A549 treated with AZD9567 at 1 μM for 4 hours (cell line): Measurements from ENCODE around the gene KCTD20. TPM values are rescaled to one million over a fixed set of nuclear protein-coding genes. Genes with fewer than 3 reads are reported as not detected.

Experiments
- total RNA-seq: library from RNA; stranded (reverse); fragments of 200-300 nt; extraction: Qiagen RNA extraction; gene quantifications from 5 replicates; pipeline ENCODE4 v1.2.3, GENCODE V29; 2022; ENCODE audit not compliant: insufficient read depth

The KCTD20 gene
- total RNA-seq: 15.9 to 24.6 TPM (median 17.0 TPM) in 5 replicates

GRCh38 chr6:36442671-36443470, at the start of gene KCTD20, which contains the start of gene PXT1:
TSS of gene KCTD20 (plus strand) at chr6:36443000. CDS start at chr6:36470098, 27,098 bp downstream.
TSS of gene PXT1 (minus strand) at chr6:36442854. CDS start at chr6:36426082, 16,772 bp downstream.

Other genes with a start within 250 kb of the KCTD20 start
- 8.3 to 10.4 TPM (median 10.0 TPM) in 5 replicates for gene BRPF3, start 246.3 kb upstream of the KCTD20 start, total RNA-seq
- gene PNPLA1, start 172.9 kb upstream of the KCTD20 start, total RNA-seq: 0.03 to 0.05 TPM in 2 of 5 replicates, not detected in the others
- gene BNIP5, start 106.1 kb upstream of the KCTD20 start, total RNA-seq: 0.02 to 0.03 TPM (median 0.02 TPM) in 3 of 5 replicates, not detected in the others
- gene ETV7, start 55.3 kb upstream of the KCTD20 start, total RNA-seq: 0.10 to 0.22 TPM (median 0.16 TPM) in 4 of 5 replicates, not detected in the other
- gene PXT1, start 146 bp upstream of the KCTD20 start, total RNA-seq: not detected in 5 replicates
- gene STK38, start 104.5 kb downstream of the KCTD20 start, total RNA-seq: 14.7 to 17.2 TPM (median 15.5 TPM) in 5 replicates
- 508 to 911 TPM (median 510 TPM) in 5 replicates for gene SRSF3, start 151.4 kb downstream of the KCTD20 start, total RNA-seq
- gene CDKN1A, start 235.7 kb downstream of the KCTD20 start, total RNA-seq: 249 to 335 TPM (median 300 TPM) in 5 replicates